Endometrial microvascular endothelial cells (primary cell): ENCODE measurements around the gene IGSF21. TPM values are rescaled to one million over a fixed set of nuclear protein-coding genes. Genes with fewer than 3 reads are reported as not detected.
"Not testable (repeated sequence)": the region's sequence is repeated elsewhere in the genome, so short reads cannot be mapped to it uniquely, and the experiment has no call there.

ENCODE experiments used
- in situ Hi-C: cut with HindIII; loops from 2 replicates; pipeline ENCODE4 v1.10.0; 2017; ENCODE audit warnings: low sequenced_read_pairs, low pct_unique_long_range_greater_than_20kb; ENCODE audit errors: inconsistent ontology term
- total RNA-seq: library from RNA; depleted of rRNA; stranded (reverse); fragments of >200 nt; gene quantifications from one replicate; pipeline ENCODE4 v1.2.3, GENCODE V29; 2015; ENCODE audit errors: inconsistent ontology term

The IGSF21 gene
- total RNA-seq, 1 donor from 2014 or later: not detected

- in situ Hi-C loops: no loop called here
These were observed 52.8 kb downstream of the IGSF21 start for GRCh38 chr1:18160290-18160942.

GRCh38 chr1:18161690-18162089 lies 54.1 kb downstream of the IGSF21 start:
- in situ Hi-C loops: no loop called here

DNA sequence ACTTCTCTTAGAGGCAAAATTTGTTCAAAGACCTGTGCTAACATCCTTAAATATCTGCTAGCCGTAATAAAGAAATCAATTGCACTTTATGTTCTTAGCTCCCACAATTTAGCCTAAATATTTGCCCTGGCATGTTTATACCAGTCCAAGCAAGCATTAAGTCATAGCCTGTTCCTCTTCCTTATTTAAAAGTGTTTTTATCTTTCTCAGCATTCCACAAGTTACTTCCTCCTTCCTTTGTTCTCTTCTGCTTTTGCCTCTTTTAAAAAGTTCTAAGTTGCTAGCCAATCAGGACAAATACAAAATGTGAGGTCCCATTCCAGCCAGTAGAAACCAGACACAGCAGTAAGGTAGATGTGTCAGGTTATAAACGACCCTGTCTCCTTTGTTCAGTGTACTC lies 58.0 kb downstream of the IGSF21 start:
- in situ Hi-C loops: not testable (repeated sequence)

DNA sequence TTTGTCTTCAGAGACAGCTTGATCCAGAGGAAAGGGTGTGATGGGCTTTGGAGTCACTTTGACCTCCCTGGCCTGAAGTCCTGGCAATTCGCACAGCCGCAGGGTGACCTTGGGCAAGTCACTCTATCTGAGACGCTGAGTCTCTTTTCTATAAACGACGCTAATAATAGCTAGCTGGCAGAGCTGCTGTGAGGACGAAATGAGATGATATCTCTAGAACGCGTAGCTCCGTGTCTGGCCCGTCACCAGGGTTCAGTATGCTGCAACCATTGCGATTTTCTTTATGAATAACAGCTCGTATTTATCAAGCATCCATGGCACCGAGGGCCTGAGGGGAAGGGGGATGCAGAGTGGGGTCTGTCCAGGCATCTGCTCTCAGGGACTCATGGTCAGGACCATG lies 58.7 kb downstream of the IGSF21 start:
- in situ Hi-C loops: no loop called here

- in situ Hi-C loops: no loop called here
These were observed 59.3 kb downstream of the IGSF21 start for GRCh38 chr1:18166929-18167328.

GRCh38 chr1:18170444-18170843 lies 62.8 kb downstream of the IGSF21 start:
- in situ Hi-C loops: no loop called here

DNA sequence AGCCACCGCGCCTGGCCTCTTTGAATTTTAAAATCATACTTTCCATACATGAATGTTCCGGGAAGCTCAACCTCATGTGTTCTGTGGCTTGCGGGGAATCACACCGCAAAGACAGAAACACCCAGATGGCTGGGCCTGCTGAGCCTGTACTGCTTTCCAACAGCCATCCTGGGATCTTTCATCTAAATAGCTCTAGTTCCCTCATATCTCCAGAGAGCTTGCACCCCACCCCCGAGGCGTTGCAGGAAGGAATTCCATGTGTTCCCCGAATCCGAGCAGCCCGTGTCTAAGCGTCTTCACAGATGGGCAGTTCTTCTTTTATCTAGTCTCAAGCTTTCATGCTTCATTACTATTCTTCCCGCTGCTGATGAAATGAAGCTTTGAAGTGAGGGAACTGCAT lies 66.4 kb downstream of the IGSF21 start:
- in situ Hi-C loops: no loop called here

DNA sequence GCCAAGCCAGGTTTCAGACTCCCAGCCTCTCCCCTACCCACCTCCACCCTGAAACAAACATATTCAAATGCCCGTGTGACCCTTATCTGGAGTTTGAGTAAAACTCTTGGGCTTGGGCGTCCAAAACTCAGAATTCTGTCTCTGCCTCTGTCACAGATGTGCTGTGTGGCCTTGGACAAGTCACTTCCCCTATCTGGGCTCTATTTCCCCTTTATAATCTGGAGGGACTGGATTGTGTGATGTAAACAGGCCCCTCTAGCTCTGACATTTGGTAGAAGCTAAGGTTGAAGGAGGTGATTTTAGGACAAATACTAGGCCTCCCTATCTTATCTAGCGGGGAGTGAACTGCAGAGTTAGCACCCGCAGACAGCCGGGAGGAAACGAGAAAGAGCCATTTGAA lies 67.5 kb downstream of the IGSF21 start:
- in situ Hi-C loops: loop anchor here (25.0 kb wide), 1 partner anchor 138 kb away; no protein-coding TSS in a partner anchor

DNA sequence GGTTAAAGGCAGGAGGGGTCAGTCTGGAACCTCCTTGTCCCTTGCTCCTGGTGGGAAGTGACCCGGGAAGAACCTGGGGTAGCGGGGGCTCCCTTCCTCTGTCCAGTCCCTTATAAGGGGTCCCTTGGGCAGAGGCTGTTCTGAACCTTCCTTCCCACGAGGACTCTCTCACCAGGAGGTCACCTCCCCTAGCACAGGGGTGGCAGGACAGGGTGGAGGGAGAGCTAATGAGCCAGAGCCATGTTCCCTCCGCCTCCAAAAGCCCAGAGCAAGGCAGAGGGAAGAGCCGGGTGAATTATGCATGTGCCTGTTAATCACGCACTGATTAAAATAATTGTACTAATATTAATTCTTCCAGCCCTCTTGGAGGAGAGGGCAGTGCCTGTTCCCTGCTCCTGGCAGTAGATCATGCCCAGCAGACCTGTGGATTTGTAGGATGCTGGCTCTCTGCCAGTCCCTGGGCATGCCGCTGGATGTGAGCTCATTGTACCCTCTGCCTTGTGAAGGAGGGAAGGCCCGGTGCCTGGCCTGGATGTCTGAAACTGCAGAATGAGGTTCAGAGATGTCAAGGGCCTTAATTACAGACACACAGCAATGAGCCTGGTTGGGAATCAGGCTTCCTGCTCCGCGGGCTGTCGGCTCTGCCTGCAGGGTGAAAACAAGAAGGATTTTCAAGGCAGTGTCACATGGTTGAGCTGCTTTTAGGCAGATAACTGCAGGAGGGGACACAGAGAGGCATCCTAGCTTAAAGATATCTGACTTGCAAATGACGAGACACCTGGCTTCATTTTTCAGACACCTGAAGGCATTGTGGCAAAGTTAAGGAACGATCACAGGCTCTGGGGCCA lies 68.2 kb downstream of the IGSF21 start:
- in situ Hi-C loops: loop anchor here (25.0 kb wide), 1 partner anchor 138 kb away; no protein-coding TSS in a partner anchor

- in situ Hi-C loops: loop anchor here (25.0 kb wide), 1 partner anchor 139 kb away; no protein-coding TSS in a partner anchor
These were observed 69.0 kb downstream of the IGSF21 start for GRCh38 chr1:18176619-18177018.

GRCh38 chr1:18178111-18178510 lies 70.5 kb downstream of the IGSF21 start:
- in situ Hi-C loops: loop anchor here (25.0 kb wide), 1 partner anchor 141 kb away; no protein-coding TSS in a partner anchor

DNA sequence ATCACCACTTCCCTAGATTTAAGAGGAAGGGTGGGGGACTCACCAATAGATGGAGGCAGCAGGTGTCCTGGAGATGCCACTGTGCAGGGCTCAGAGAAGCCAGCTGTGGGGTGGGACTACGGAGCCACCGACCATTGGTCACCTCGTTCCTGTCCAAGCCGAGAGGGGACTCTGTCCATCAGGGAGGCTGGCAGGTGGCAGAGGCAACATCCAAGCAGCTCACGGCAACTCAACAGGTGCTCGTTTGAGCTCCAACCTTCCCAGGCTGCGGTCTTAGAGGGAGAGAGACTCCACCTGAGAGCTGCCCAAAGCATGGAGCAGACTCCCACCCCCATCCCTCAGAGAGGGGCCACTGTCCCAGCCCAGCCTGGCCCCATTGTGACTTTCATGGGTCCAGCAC lies 71.4 kb downstream of the IGSF21 start:
- in situ Hi-C loops: loop anchor here (25.0 kb wide), 1 partner anchor 142 kb away; no protein-coding TSS in a partner anchor

- in situ Hi-C loops: loop anchor here (25.0 kb wide), 1 partner anchor 145 kb away; no protein-coding TSS in a partner anchor
These were observed 75.0 kb downstream of the IGSF21 start for GRCh38 chr1:18182398-18183160.

GRCh38 chr1:18183533-18183932 lies 75.9 kb downstream of the IGSF21 start:
- in situ Hi-C loops: loop anchor here (25.0 kb wide), 1 partner anchor 146 kb away; no protein-coding TSS in a partner anchor

DNA sequence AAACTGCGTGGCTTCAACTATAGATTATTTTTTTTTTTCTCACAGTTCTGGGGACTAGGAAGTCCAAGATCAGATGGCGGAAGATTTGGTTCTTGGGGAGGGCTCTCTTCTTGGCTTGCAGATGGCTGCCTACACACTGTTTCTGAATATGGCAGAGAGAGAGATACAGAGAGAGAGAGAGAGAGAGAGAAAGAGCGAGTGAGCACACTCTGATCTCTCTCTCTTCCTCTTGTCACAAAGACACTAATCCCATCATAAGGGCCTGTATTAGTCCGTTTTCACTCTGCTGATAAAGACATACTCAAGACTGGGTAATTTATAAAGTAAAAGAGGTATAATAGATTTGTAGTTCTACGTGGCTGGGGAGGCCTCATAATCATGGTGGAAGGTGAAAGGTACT lies 79.5 kb downstream of the IGSF21 start:
- in situ Hi-C loops: loop anchor here (25.0 kb wide), 1 partner anchor 150 kb away; no protein-coding TSS in a partner anchor

DNA sequence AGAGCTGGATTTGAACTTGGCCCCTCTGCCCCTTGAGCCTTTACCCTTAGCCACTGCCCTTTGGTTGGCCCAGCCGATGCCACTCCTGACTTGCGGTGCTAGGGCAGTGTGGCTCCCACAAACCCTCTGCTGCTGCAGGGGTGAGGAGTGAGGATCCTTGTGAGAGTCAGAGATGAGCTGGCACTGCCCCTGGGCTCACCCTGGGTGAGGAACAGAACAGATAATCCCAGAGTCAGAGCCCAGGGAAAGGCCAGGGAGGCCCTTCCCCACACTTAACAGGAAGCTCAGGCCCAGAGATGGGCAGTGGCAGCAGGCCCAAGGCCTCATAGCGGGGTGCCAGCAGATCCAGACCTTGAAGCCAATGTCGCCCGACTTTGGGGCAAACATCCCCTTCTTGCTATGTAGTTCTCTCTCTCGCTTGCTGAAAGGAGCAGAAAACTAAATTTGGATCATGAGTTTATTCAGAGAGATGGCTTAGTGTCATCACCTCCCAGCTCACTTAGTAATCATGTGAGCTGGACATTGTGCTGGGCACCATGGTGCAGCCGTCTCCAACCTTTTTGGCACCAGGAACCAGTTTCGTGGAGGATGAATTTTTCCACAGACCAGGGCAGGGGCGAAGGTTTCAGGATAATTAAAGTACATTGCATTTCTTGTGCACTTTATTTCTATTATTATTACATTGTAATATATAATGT lies 81.4 kb downstream of the IGSF21 start:
- in situ Hi-C loops: loop anchor here (25.0 kb wide), 1 partner anchor 152 kb away; no protein-coding TSS in a partner anchor

DNA sequence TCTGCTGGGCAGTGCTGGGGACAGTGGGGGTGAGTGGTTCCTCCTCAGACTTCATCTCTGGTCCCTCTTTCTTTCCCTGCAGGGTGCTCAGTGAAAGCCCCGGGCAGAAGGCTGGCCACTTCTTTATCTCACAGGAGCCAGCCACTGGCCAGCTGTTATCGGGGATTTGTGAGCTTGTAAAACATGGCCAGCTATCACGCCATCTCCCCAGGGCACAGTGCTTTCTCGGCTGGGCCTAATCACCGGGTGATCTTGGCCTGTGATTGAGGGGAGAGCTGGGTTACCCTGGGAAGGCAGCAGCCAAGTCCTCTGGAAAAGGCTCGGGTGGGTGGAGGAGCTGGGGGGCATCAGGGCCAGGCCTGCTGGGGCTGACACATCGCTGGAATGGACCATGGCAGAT lies 83.0 kb downstream of the IGSF21 start:
- in situ Hi-C loops: loop anchor here (25.0 kb wide), 1 partner anchor 153 kb away; no protein-coding TSS in a partner anchor

- in situ Hi-C loops: loop anchor here (25.0 kb wide), 1 partner anchor 154 kb away; no protein-coding TSS in a partner anchor
These were observed 83.4 kb downstream of the IGSF21 start for GRCh38 chr1:18191037-18191436.
